Esophagus squamous epithelium (tissue), 4 donors: Measurements from ENCODE around the gene ITIH5.

Experiments used
- POLR2A ChIP-seq, 4 donors: fragments of 450-650 bp; IDR thresholded peaks; one replicate each; pipeline ENCODE4 v1.6.1; 2017; ENCODE audit warnings: antibody characterized with exemption in 4 of 4, mild to moderate bottlenecking in 4 of 4, moderate library complexity in 3 of 4
- TF ChIP-seq, protein P1 (sequence below), 6 experiments: fragments of 450-650 bp in 4 of 6; fragments of 200-600 bp in 2 of 6; sonication (generic) in 2 of 6; IDR thresholded peaks; one replicate each; pipeline ENCODE4 v1.5.1; 2016 to 2019; ENCODE audit warnings: antibody characterized with exemption in 6 of 6, mild to moderate bottlenecking in 4 of 6, moderate library complexity in 4 of 6

DNA sequence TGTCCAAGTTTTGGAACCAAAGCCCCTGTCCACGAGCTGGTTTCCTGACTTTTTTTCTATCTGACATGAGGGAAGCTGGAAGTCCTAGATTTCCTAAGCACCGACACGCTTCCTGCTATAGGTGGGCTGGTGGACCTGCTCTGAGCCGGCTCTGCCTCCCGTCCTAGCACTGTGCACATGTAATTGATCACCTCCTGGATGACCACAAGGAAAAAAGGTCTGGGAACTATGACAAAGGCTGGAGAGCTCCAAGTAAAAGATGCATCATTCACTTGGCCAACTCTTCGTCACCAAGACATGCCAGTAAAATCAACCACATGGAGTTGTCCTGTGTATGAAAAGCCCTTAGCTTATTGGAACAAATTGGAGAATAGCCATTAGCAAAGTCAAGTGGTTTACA is 104.8 kb downstream of the ITIH5 start:
- TF ChIP-seq, protein P1, sequence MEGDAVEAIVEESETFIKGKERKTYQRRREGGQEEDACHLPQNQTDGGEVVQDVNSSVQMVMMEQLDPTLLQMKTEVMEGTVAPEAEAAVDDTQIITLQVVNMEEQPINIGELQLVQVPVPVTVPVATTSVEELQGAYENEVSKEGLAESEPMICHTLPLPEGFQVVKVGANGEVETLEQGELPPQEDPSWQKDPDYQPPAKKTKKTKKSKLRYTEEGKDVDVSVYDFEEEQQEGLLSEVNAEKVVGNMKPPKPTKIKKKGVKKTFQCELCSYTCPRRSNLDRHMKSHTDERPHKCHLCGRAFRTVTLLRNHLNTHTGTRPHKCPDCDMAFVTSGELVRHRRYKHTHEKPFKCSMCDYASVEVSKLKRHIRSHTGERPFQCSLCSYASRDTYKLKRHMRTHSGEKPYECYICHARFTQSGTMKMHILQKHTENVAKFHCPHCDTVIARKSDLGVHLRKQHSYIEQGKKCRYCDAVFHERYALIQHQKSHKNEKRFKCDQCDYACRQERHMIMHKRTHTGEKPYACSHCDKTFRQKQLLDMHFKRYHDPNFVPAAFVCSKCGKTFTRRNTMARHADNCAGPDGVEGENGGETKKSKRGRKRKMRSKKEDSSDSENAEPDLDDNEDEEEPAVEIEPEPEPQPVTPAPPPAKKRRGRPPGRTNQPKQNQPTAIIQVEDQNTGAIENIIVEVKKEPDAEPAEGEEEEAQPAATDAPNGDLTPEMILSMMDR (IDR thresholded peaks at IDR 0.05): no peak
- TF ChIP-seq POLR2A (IDR thresholded peaks at IDR 0.05): no peak
